AG08396 (cell line): ENCODE measurements around the gene CENPN.

Experiments
- DNase-seq: peaks from one replicate; pipeline ENCODE4 v3.0.0; 2012; ENCODE audit warnings: low spot score, mixed read lengths

Gene CENPN, protein sequence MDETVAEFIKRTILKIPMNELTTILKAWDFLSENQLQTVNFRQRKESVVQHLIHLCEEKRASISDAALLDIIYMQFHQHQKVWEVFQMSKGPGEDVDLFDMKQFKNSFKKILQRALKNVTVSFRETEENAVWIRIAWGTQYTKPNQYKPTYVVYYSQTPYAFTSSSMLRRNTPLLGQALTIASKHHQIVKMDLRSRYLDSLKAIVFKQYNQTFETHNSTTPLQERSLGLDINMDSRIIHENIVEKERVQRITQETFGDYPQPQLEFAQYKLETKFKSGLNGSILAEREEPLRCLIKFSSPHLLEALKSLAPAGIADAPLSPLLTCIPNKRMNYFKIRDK

DNA sequence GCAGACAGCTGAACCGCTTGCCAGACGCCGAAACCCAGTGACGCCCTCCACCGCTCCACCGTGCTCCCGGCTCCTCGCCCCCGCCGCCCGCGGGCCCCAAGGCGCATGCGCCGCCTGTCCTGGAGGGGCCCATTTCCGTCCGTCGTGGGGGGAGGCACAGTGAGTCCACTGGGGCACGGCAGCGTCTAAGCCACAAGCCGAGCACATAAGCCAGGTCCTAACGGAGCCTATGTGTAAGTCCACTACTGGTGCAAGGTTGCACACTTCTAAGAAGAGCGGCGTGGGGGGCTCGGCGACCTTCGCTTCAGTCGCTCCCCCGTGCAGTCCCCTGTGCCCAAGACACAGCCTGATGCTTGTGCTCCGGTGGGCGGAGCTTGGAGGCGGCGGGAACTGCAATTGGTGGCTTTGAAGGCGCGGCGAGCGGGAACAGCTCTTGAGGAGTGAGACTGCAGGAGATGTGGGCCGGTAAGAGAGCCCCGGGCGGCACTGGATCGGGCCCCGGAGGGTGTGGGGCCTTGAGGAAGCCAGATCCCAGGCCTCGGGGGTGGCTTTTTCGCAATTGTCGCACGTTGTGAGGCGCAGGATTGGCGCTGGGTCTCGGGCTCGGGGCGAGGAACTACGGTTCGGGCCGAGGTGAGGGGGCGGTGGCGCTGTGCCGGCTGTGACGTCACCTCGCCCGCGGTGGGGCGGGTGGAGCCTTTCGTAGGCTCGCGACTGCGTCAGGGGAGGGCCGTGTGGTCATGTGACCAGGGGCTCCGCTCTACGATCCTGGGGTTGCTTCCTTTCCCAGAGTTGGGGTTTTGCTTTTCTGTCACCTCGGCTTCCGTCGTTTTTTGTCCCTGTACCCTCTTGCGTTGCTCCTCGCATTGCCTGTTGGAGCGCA, at the start of gene CENPN, which contains the start of gene CMC2:
Gene CENPN, plus strand, starts transcription at position 402 of the 883 bp plus-strand sequence. CDS start 4,726 bp downstream, outside the sequence.
Gene CMC2, minus strand, starts transcription at position 73 of the 883 bp plus-strand sequence. CDS start 9,491 bp downstream, outside the sequence.
- peak; percentile 94 for DNase-seq

DNA sequence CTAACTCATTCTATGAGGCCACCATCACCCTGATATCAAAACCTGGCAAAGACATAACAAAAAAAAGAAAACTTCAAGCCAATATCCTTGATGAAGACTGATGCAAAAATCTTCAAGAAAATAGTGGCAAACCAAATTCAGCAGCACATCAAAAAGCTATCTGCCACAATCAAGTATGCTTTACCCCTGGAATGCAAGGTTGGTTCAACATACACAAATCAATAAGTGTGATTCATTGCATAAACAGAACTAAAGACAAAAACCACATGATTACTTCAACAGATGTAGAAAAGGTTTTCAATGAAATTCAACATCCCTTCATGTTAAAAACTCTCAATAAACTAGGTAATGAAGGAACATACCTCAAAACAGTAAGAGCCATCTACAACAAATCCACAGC, 48.7 kb upstream of the CENPN start:
- no peak for DNase-seq

GRCh38 chr16:80962879-80963278, 44.1 kb upstream of the CENPN start:
- no peak for DNase-seq

DNA sequence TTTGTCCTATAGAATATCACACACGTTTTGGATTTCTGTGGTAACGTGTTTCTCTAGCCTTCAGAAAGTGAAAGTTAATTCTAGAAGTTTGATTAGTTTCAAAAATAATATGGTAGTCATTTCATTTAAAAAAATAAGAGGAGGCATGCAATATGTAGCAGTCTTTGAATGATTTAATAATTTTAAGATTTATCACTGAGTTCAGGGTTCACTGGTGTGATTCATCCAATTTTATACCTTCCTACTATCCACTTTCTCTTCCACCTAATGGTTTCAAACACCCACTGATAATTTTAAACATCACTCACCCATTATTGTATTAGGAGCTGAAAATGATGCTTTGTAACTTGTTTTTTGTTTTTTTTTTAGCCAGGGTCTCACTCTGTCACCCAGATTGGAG, 42.7 kb upstream of the CENPN start:
- no peak for DNase-seq

DNA sequence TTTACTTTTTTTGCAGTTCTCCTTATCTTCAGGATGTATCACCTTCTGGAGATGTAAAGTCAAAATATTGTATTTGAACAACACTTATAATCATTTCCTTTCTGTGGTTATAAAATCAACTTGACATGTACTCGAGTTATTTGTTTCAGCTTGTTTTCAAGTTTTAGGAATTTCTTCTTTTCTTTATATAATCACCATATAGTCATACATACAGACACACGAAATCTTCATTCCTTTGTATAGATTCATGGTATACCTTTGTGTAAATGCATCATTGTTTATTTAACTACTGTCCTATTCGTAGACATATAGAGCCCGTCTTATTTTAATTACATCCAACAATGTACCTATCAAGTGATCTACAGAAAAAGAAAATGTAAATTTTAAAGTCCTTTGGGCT, 40.4 kb upstream of the CENPN start:
- DNase-seq, result no peak

DNA sequence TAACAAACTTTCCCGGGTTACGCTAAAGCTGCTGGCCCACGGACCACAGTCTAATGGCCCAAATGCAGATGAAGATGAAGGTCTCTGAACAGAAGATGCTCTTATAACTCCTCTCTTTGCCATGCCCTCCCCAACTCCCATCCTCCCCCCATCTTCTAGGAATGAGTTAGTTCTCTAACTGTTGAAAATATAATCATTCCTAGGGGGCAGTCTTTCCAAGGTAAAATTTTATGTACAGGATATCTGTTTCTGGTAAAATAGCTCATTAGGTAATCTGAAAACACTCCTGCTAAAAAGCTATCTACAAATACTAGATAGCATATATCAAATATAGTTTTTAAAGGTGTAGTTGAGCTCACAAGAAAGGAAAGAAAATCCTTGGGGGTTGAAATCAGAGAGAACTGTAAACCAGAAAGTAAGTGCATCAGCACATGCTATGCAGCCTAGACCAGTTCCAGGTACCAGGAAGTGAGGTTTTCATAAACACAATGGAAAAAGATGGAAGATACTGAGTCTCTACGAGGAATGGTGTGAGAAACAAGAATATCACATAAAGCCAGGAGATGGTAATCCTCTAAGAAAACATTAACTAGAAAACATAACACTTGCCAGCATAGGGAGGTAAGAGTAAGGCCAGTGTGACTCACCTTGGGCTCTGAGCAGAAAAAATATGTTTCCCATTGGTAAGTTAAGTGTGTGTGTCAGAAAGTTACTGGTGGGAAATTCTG, 38.5 kb upstream of the CENPN start:
- no peak for DNase-seq

DNA sequence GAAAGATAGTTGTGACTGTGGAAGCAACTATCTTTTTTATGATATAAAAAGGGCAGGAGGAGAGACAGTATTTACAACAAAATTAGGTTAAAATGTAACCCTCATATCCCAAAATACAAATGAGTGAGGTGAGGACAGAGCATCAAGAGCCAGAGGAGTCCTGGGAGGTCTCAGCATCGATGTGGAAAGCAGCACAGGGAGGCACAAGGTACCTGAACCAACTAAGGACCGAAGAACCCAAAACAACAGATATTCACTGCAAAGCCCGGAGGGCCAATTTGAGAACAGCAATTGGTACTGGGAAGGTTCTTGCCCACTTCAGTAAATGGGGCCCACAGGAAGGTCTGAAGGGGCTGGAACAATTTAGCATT, 37.9 kb upstream of the CENPN start:
- no peak for DNase-seq

GRCh38 chr16:80971819-80972218, 35.2 kb upstream of the CENPN start:
- DNase-seq, result no peak

DNA sequence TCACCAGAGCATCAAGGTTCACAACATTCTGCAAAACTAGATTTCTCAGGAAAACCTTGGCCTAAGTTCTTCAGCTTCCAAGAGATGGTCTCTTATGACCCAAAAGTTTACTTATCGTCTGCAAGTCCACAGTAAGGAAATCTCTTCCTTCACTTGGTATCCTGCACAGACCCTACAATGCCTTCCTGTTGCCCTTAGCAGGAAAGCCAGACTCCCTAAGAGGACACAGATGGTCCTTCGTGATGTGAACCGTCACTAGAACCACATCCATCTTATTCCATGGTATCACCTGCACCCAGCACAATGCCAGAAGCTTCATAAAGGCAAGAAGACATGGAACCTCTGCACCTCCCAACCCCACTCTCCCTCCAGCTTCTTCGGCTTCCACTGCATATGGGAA, 34.4 kb upstream of the CENPN start:
- DNase-seq, result no peak

DNA sequence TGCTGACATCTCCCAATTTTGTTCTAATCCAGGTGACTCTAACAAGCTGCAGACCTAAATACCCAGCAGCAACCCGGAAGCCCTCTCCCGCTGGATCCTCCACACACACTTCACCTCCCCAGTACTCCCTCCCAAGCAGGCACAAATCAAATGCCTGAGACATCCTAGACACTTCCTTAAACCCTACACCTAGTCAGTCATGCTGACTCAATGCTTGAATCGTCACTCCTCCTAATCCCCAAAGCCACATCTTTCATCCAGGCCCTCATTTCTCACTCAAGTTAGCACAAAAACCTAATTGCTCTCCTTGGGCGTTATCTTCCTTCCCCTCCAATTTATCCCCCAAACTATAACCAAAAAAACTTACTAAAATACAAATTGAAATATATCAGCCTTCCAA, 33.0 kb upstream of the CENPN start:
- no peak for DNase-seq

DNA sequence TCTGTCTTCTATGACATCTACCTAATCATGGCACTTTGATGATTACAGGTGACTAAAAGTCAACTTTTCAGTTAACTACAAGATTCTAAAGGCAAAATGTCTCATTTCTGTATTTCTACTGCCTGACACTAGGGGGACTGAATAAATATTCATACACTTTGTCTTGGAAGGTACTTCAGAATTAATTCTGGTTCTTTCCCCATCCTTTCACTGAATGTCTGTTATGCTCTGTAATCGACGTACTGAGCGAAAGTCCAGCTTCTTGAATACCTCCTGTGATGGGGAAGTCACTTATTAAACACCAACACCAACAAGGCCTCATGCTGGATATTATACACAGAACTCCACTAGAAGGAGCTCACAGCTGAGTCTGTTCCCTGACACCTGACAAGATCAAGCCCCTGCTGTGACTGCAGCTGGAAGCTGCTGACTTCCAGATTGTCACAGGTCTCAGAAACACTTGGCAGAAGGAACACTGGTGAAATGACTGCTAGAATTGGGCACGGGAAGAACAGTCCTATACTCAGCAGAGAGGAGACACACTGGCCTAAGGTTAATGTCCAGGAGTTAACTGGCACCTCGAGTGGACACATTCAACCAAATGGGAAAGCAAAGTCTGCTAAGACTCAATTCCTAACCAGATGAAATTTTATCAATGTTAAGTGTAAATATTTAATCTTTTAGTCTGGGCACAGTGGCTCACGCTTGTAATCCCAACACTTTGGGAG, 32.2 kb upstream of the CENPN start:
- no peak for DNase-seq

DNA sequence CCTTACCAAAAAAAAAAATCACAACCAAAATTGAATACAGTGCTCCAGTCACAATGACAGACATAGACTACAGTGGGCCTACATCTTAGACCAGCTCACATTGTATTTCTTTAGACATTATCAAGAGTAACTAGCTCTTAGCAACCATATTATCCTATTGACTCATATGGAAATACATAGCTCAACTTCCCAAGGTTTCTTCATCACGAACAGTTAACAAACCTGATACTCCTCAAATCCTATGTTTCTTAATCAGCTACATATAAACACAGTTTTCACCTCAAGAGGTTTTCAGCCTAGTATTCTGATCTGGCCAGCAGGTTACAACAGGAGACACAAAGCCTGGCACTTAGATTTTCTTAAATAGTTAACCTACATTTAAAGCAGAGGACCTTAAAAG, 30.1 kb upstream of the CENPN start:
- DNase-seq, result no peak

- DNase-seq, result no peak
These were observed 25.9 kb upstream of the CENPN start for GRCh38 chr16:80981103-80981502.

GRCh38 chr16:80982646-80983045, 24.4 kb upstream of the CENPN start:
- no peak for DNase-seq

GRCh38 chr16:80984124-80984892, 22.7 kb upstream of the CENPN start:
- no peak for DNase-seq

DNA sequence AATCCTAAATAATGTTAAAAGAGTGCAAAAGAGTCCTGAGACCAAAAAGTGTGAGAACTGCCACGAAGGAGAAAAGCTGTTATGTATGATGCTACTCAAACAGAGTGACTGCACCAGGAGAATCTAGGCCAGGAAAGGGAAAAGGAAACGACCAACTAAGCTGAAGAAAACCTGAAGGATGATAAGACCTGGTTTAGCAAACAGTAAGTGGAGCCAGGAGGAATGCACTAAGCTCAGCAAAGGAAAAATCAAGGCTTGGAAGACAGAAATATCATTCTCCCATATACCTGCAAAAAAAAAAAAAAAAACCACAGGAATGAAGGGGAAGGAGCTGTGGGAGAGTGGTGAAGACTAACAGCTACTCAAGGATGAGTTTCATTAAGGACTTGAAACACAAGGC, 21.4 kb upstream of the CENPN start:
- DNase-seq, result no peak

GRCh38 chr16:80986557-80986956, 20.5 kb upstream of the CENPN start:
- DNase-seq, result no peak

DNA sequence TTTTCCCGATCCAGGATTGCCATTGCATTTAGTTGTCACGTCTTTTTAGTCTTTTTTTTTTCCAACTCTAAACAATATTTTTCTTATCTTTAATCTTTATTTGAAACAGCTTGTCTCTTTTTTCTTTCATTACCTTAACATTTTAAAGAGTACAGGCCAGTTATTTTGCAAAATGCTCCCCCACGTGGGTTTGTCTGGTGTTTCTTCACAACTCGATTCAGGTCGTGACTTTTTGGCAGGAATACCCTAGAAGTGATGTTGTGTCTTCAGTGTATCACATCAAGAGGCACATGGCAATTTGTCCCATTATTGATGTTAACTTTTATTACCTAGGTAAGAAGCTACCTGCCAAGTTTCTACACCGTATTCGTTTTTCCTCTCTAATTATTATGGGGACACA, 18.3 kb upstream of the CENPN start:
- no peak for DNase-seq

- DNase-seq, result no peak
These were observed 17.2 kb upstream of the CENPN start for GRCh38 chr16:80989801-80990200.

- DNase-seq, result no peak
These were observed 16.4 kb upstream of the CENPN start for GRCh38 chr16:80990577-80990976.

DNA sequence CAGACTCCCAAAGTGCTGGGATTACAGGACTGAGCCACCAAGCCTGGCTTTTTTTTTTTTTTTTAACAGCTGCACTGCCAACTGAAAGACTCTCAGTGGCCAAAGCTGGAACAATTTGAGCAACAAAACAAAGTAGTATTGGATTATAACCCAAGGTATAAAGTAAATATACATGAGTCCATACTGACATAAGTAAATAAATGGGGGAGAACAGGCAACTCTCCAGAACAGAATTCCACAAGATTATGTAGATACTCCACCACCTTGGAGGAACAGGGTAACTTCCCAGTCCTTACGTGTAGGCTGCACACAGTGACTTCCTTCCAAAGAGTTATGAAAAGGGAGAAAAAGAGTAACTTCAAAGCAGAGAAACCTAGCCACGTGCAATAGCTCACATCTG, 16.0 kb upstream of the CENPN start:
- DNase-seq, result no peak
